ENCODE data around the gene AZU1.

The AZU1 gene

GRCh38 chr19:879711-880438 is 52.2 kb downstream of the AZU1 start:
- H3K4me3 ChIP-seq (ENCODE audit: low read length, poor library complexity, severe bottlenecking) = no peak overlapping the region

More at GRCh38 chr19:879711-880438, 52.2 kb downstream of the AZU1 start:
- no peaks in the 10 kb centered on the region for H3K9me3 ChIP-seq (ENCODE audit: insufficient read depth, low read depth, low read length)
- H3K9ac ChIP-seq (ENCODE audit: low read depth, low read length, poor library complexity, severe bottlenecking) = no peak overlapping the region
- H3K27me3 ChIP-seq (ENCODE audit: insufficient read depth, low read length, poor library complexity, severe bottlenecking) = no peaks in the 10 kb centered on the region
- no peaks in the 10 kb centered on the region for H3F3A ChIP-seq (ENCODE audit: low read depth)
- H3K79me2 ChIP-seq (ENCODE audit: insufficient read depth, low read length) = no peaks in the 10 kb centered on the region
- no peak overlapping the region for H3K4me2 ChIP-seq (ENCODE audit: low read depth, low read length, poor library complexity, severe bottlenecking)
- H4K20me1 ChIP-seq (ENCODE audit: insufficient read depth, low read length, poor library complexity, severe bottlenecking) = no peaks in the 10 kb centered on the region
- H3K36me3 ChIP-seq (ENCODE audit: insufficient read depth, low read length) = no peaks in the 10 kb centered on the region; the same call in 1 of the 2 replicates
- H2AFZ ChIP-seq (ENCODE audit: low read length) = no peak overlapping the region
- no peaks in the 10 kb centered on the region for H3K4me1 ChIP-seq (ENCODE audit: insufficient read depth, low read length, poor library complexity, severe bottlenecking)
- H3K9me2 ChIP-seq (replicated peaks; ENCODE audit: low read depth, low read length) = no peaks in the 10 kb centered on the region
- TF ChIP-seq CTCF (conservative IDR thresholded peaks at IDR 0.05; ENCODE audit: low read length) (no peak), EZH2phosphoT487 (IDR thresholded peaks at IDR 0.05; ENCODE audit: borderline replicate concordance) (no peak)

Measured in Loucy (cell line).